Caki2 (cell line): Measurements from ENCODE around the gene BIK. TPM values are rescaled to one million over a fixed set of nuclear protein-coding genes. Genes with fewer than 3 reads are reported as not detected.

ENCODE experiments used
- DNase-seq: peaks from one replicate; pipeline ENCODE4 v3.0.0-alpha.2; 2015; ENCODE audit warnings: low read depth
- in situ Hi-C: cut with HindIII; loops from 2 replicates; pipeline ENCODE4 v1.10.0; 2016; ENCODE audit warnings: low sequenced_read_pairs, low pct_unique_long_range_greater_than_20kb, mixed read lengths
- total RNA-seq: library from RNA; depleted of rRNA; stranded (reverse); fragments of >200 nt; shearing (Covaris generic); gene quantifications from 2 replicates; pipeline ENCODE4 v1.2.3, GENCODE V29; 2014; ENCODE audit warnings: low replicate concordance

Gene BIK
- total RNA-seq, 1 experiment from 2014 or later: 14.9 TPM

DNA sequence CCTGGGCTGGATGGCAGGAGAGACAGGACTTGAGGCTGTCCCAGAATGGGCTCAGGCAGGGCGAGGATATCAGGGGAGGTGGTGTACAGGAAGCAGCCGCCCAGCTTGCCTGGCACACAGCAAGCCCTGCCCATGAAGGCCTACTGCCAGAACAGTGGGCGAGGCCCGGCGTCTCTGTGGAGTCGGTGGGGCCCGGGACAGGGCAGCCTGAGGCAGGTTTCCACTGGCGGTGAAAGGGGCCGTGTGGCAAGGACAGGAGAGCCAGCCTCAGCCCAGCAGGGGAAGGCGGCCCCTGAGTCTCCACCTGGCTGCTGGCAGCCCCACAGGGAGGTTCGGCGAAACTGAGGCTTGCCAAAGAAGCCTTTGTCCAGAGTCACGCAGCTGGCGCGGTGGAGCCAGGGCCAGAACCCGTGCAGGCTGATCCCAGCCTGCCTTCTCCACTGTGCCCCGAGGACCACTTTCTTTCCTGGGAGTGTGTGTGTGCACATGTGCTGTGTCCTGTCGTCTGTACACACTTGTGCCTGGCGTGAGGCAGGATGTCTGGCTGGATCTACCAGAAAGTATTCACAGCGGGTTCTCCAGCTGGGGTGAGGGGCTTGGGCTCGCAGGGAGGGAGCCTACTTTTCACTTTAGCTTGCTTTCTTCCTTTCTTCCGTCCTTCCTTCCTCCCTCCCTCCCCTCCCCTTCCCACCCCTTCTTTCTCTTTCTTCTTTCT, 42.0 kb downstream of the BIK start:
- peak; percentile 66 for DNase-seq
- in situ Hi-C loops: no loop called here

DNA sequence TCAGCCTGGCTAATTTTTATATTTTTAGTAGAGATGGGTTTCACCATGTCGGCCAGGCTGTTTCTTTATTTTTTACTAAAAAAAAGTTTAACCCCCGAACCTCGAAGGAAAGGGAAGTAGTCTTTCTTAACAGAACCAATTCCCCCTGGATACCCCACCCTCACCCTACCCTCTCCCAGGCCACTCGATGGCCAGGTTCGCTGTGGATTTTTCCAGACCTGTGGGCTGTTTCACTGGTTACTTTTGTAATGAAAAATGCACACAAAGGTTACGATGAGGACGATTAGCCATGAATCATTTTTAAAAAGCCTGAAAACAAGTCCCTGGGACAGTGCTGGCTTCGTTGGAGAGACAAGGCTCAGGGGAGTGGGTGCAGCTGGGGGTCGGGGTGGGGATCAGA, 43.3 kb downstream of the BIK start:
- in situ Hi-C loops: no loop called here

DNA sequence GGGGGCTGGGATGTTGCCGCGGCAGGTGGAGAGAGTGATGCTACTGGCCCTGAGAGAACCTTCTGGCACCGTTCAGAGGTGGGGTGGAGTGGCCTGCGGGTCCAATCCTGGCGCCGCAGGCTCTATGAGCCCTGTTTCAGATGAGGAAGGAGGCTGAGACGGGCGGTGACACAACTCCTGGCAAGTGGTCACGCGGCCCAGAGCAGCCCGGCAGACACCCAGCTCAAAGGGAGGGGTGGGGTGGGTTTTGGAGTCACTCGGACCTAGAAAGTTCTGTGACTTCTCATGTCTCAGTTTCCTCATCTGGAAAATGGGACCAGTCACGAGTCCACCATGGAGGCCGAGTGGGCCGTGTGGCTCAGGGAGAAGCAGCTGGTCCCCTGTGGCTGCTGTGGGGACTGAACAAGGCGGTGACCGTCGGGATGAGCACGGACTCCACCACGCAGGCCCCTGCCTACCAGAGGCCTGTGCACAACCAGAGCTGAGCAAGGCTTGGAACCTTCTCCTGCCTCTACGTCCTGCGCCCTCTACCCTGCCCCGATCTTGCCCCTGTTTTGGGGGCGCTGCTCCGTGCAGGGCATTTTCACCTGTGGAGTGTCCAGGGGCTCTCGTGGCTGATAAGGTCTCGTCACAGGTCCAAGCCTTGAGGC, 44.5 kb downstream of the BIK start:
- in situ Hi-C loops: no loop called here

More for the DNA sequence above, 43.3 kb downstream of the BIK start:
- no peak for DNase-seq

GRCh38 chr22:43155789-43156188, 45.2 kb downstream of the BIK start:
- in situ Hi-C loops: no loop called here

More for the DNA sequence above, 44.5 kb downstream of the BIK start:
- no peak for DNase-seq

GRCh38 chr22:43156413-43156812, 45.9 kb downstream of the BIK start:
- in situ Hi-C loops: no loop called here
- DNase-seq: no peak

More at GRCh38 chr22:43155789-43156188, 45.2 kb downstream of the BIK start:
- DNase-seq: no peak

GRCh38 chr22:43157874-43158546, 47.5 kb downstream of the BIK start:
- in situ Hi-C loops: no loop called here

DNA sequence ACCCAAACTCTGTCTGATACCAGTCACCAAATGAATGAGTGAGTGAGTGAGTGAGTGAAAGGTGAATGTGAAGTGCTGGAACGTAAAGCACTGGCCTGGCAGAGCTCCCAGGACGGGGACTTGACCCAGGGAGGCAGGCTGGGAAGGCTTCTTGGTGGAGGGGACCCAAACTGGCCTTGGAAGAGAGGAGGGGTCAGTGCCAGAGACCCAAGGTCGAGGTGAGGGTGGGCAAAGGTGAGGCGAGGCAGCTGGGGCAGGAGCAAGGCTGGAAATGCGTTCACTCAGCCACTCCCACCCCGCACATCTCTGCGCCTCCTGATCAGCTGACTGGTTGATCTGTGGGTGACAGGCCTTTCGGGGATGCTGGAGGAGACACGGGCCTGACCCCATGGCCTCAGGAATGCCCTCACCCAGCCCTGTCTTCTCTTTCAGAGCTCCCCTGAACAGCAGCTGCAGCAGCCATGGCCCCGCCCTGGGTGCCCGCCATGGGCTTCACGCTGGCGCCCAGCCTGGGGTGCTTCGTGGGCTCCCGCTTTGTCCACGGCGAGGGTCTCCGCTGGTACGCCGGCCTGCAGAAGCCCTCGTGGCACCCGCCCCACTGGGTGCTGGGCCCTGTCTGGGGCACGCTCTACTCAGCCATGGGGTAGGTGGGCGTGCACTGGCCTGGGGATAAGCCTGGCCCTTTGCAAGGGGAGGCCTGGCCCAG, 48.4 kb downstream of the BIK start:
- no peak for DNase-seq
- in situ Hi-C loops: no loop called here

More at GRCh38 chr22:43157874-43158546, 47.5 kb downstream of the BIK start:
- no peak for DNase-seq

- in situ Hi-C loops: no loop called here
- no peak for DNase-seq
Observed at GRCh38 chr22:43159484-43160178, 49.1 kb downstream of the BIK start.

DNA sequence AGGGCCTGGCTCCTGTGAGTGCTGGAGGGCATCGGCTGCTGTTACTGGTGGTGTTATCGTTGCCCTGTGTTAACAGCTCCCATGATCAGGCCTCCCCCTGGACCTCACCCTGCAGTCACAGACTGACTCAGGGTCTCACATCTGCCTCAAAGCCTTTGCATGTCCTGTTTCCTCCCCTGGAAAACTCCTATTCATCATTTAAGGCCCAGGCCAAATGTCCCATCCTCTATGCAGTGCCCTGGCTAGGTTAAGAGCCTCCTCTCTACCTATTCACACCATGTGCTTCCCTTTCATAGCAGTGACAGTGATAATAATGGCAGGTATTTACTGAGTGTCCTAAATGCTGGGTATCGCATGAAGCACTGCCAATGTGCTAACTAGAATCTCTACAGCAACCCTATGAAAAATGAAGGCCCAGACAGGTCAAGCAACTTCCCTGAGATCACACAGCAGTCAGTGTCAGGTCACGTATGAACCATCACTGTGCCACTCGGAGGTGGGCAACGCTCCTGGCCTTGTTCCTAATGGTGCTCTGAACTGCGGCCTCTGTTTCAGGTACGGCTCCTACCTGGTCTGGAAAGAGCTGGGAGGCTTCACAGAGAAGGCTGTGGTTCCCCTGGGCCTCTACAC, 50.1 kb downstream of the BIK start:
- DNase-seq: no peak
- in situ Hi-C loops: no loop called here

GRCh38 chr22:43162412-43163150, 52.0 kb downstream of the BIK start:
- in situ Hi-C loops: no loop called here
- DNase-seq: no peak

DNA sequence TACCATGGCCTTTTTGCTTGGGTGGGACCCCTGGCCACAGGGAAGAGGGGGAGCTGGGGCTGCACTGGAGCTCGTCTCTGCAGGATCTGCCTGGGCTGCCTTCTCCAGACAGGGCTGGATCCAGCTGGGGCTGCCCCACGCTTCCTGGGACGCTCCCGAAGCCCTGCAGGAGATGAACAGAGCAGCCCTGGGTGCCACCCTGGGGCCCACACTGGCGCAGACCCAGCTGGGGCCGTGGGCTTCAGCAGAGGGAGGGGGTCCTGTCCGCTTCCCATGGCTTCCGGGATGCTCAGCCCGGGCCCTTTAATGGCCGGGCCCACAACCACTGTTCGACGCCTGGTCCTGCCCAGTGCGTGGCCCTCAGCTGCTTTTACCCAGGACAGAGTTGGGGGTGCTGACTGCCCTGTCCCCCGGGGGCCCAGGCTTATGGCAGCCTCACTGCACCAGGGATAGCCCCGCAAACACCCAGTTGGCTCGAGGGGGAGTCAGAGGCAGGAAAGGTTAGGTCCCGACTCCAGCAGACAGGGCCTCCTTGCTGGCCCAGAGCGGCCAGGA, 52.8 kb downstream of the BIK start:
- in situ Hi-C loops: no loop called here

GRCh38 chr22:43164636-43165035, 54.1 kb downstream of the BIK start:
- in situ Hi-C loops: no loop called here
- DNase-seq: no peak

More for the DNA sequence above, 52.8 kb downstream of the BIK start:
- no peak for DNase-seq

DNA sequence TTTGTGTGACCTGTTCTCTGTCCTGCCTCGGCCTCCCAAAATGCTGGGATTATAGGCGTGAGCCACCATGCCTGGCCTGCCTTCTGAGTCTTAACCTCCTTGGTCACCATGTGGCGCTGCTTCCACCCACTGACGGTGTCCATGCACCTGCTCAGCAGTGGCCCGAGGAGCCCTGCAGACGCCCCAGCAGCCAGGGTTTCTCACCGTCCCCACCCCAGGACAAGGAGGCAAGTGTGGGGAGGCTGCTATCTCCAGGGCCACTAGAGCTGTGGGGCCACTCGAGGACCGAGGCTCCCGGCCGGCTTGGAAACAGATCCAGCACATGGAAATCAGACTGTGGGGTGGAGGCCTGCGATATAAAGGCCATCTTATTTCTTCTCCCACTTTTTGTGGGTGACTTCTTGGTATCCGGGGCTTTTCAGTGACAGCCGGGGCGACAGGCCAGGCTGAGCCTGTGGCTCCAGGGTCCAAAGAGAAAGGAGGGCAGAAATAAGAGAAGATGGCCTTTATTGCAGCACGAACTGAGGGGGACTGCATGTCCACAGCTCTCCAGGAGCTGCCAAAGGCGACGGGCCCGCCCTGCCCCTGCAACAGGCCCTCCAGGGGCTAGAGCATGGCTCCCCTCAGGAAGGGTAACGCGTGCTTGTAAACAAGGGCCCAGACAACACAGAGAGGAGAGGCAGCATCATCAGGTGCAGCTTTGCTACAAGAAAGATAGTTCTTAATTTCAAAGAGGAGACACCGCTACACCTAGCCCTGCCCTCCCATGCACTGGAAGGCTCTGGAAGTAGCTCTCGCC, 55.8 kb downstream of the BIK start:
- in situ Hi-C loops: no loop called here

DNA sequence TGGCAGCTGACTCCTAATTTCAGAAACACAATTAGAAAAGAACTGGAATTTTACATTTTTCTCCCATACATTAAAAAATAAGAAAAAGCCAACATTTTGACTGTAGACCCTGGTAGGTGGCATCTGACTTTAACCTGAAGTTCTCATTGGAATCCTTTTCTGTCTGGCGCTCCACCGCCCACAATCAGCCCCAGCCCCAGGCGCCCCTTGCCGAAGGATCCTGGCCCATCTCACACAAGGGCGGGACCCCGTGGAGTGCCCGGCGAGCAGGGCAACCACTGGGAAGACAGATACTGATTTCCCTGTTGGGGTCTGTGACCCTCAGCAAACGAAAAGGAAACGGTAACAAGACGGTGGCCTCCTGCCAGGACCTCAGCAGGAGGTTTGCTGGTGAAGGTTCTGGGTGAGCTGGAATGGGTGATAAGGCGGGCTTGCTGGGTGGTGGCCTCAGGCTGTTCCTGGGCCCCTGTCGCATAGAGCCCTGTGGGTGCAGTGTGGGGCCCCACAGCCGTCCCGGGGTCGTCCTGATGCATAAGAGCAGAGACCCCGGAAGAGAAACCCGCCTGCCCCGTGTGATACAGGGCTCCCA, 56.5 kb downstream of the BIK start:
- DNase-seq: no peak
- in situ Hi-C loops: no loop called here

More for the DNA sequence above, 55.8 kb downstream of the BIK start:
- DNase-seq: no peak

DNA sequence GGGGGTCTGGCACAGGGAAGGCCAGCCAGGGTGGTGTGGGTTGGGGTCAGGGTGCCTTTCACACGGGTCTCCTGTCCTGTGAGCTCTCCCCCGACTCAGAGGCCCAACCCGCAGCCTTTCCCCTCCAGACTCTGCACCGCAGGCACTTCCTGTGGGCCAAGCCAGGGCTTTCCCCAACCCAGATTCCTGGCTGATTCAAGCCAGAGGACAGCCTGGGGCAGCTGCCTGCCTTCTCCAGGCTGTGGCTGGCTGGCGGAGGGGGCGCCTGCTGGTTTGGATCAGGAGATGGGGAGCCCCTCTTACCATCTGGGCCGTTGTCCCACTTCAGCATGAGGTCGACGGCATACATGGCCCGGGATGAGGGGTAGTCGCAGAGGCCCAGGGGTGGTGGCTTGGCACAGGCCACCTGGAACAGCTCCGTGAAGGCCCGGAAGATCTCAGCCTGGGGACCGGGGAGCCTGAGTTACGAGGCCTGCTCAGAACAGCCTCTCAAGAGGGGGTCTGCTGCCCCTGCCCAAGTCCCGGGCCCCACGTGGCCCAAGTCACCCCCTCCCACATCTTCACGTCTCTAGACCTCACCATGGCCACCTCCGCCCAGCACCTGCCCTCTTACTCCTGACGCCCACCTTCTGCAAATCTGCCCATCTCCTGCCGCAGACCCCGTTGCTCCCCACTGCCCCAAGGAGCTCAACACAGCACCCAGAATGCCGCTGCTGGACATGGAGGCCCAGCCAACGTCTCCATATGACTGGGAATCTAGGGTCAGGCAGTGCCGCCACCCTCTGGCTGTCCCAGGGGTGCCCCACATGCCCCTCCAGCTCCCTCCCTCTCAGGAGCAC, 58.1 kb downstream of the BIK start:
- DNase-seq: no peak
- in situ Hi-C loops: no loop called here
